Neutrophil (primary cell): ENCODE data around the gene DCTD.

ENCODE experiments used
- H3K27ac ChIP-seq: fragments of 200-600 bp; sonication (generic); 2 replicates; pipeline ENCODE4 v1.5.1; 2016; ENCODE audit warnings: mild to moderate bottlenecking, moderate library complexity
- H3K27me3 ChIP-seq: fragments of 200-600 bp; sonication (generic); 2 replicates; pipeline ENCODE4 v1.6.0; 2016; ENCODE audit warnings: mild to moderate bottlenecking
- H3K36me3 ChIP-seq: fragments of 200-600 bp; sonication (generic); 2 replicates; pipeline ENCODE4 v1.5.1; 2017
- H3K4me1 ChIP-seq, 2 experiments: fragments of 200-600 bp in 1 of 2; sonication (generic) in 1 of 2; 1 replicate in 1 of 2; 2 replicates in 1 of 2; pipeline versions ENCODE4 v1.5.1 to v1.6.1; 2013 to 2016; ENCODE audit warnings: low read depth in 1 of 2, low read length in 1 of 2, mild to moderate bottlenecking in 1 of 2, moderate library complexity in 1 of 2; ENCODE audit not compliant: control insufficient read depth in 1 of 2, insufficient read depth in 1 of 2
- H3K4me3 ChIP-seq, 2 experiments: fragments of 200-600 bp in 1 of 2; sonication (generic) in 1 of 2; 1 replicate in 1 of 2; 2 replicates in 1 of 2; pipeline ENCODE4 v1.5.1; 2013 to 2016; ENCODE audit warnings: low read depth in 1 of 2, low read length in 1 of 2, mild to moderate bottlenecking in 1 of 2, moderate library complexity in 1 of 2
- H3K9me3 ChIP-seq: fragments of 200-600 bp; sonication (generic); 2 replicates; pipeline ENCODE4 v1.5.1; 2016
- TF ChIP-seq, protein P1 (sequence below): fragments of 200-600 bp; sonication (generic); IDR thresholded peaks from 2 replicates; pipeline ENCODE4 v1.5.1; 2016; ENCODE audit warnings: antibody characterized with exemption

DCTD gene

DNA sequence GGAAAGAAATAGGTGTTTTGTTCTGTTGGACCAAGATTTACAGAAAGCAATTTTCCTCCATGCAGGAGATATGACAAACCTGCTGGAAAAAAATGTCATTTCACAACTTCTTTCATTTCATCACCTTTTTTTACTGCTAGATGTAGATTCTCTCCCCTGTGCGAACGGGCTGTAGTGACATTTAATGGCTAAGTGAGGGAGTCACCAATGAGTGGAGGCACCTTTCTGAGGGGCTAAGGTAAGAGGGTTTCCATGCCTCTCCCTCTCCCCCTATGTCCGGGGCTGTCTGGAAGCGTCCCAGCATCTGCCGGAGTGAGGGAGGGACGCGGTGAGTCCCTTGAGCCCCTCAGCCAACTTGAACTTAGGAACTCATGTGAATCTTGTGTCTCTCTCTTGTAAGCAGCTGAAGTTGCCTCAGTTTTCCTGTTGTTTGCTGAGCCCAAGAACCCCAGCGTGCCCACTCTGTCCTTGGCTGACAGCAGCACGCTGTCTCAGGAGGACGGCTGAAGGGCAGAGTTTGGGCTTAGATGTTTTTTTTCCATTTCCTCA lies 42.3 kb downstream of the DCTD start:
- TF ChIP-seq, protein P1, sequence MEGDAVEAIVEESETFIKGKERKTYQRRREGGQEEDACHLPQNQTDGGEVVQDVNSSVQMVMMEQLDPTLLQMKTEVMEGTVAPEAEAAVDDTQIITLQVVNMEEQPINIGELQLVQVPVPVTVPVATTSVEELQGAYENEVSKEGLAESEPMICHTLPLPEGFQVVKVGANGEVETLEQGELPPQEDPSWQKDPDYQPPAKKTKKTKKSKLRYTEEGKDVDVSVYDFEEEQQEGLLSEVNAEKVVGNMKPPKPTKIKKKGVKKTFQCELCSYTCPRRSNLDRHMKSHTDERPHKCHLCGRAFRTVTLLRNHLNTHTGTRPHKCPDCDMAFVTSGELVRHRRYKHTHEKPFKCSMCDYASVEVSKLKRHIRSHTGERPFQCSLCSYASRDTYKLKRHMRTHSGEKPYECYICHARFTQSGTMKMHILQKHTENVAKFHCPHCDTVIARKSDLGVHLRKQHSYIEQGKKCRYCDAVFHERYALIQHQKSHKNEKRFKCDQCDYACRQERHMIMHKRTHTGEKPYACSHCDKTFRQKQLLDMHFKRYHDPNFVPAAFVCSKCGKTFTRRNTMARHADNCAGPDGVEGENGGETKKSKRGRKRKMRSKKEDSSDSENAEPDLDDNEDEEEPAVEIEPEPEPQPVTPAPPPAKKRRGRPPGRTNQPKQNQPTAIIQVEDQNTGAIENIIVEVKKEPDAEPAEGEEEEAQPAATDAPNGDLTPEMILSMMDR: no peak
- Histone ChIP-seq H3K4me1 (no peaks in the 10 kb centered on the region), H3K36me3 (no peaks in the 10 kb centered on the region), H3K4me3 (no peak overlapping the region), H3K27me3 (peaks cover 12% of the 10 kb centered on the region), H3K9me3 (no peaks in the 10 kb centered on the region), H3K27ac (no peak overlapping the region)

DNA sequence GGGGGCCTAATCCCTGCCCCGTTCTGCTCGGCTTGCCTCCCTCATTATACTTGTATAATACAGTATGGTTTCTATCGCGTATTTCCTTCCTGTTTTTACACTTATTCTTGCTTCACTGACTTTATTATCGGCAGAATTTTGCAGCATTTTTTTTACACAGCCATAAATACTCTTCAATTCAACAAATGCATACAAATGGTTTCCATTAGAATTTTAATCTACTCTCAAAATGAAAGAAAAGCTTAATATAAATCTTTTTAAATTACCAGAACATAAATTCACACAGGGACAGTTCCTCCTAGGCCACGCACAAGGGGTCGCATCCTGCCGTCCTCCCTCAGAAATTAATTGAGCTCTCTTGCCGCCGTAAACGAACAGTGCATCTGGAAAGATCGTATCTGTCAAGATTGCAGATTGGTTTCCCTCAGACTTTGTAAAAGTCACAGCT lies 42.9 kb downstream of the DCTD start:
- peaks cover 12% of the 10 kb centered on the region for H3K27me3 ChIP-seq
- no peaks in the 10 kb centered on the region for H3K9me3 ChIP-seq
- no peaks in the 10 kb centered on the region for H3K4me1 ChIP-seq
- H3K36me3 ChIP-seq: no peaks in the 10 kb centered on the region
- no peak overlapping the region for H3K27ac ChIP-seq
- H3K4me3 ChIP-seq: no peak overlapping the region
- TF ChIP-seq, protein P1: no peak

DNA sequence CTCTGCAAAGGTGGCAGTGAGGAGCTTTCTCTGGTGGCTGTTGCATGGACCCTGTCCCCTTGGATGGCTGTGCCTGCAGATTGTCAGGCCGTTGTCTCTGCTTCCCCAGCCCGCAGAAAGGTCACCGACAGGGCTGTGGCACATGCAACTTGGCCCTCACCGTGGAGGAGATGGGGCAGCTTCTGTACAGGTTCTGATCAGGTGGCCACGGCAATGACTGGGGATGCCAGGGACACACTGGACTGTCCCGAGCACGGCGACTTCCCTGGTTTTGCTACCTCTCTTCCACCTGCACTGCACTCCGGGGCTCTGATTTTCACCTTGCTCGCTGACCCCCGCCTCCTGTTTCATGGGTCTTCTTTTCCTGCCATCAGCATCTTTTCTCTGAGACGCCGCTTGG lies 43.5 kb downstream of the DCTD start:
- Histone ChIP-seq H3K4me3 (no peak overlapping the region), H3K36me3 (no peaks in the 10 kb centered on the region), H3K27me3 (peaks cover 12% of the 10 kb centered on the region), H3K9me3 (no peaks in the 10 kb centered on the region), H3K27ac (no peak overlapping the region), H3K4me1 (no peaks in the 10 kb centered on the region)
- TF ChIP-seq, protein P1: no peak

DNA sequence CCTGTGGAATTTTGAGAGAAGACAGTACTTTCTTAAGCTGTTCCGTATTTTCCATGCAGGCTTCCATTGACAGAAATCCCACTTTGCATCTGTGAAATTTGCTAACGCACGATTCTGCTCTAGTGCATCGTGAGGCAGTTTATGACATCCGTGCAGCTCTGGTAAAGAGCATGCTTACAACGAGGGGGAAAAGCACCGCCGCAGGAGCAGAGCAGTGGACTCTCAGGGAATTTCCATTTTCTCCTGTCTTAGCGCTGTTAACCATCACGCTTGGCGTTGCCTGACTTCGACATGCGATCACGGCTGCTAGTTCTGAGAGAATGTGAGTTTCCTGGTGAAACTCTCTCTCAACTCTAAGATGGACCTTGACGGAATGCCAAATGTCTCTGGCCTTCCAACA lies 43.9 kb downstream of the DCTD start:
- TF ChIP-seq, protein P1: no peak
- H3K36me3 ChIP-seq: no peaks in the 10 kb centered on the region
- no peak overlapping the region for H3K4me3 ChIP-seq
- H3K4me1 ChIP-seq: no peaks in the 10 kb centered on the region
- H3K27me3 ChIP-seq: peaks cover 12% of the 10 kb centered on the region
- no peak overlapping the region for H3K27ac ChIP-seq
- H3K9me3 ChIP-seq: no peaks in the 10 kb centered on the region

DNA sequence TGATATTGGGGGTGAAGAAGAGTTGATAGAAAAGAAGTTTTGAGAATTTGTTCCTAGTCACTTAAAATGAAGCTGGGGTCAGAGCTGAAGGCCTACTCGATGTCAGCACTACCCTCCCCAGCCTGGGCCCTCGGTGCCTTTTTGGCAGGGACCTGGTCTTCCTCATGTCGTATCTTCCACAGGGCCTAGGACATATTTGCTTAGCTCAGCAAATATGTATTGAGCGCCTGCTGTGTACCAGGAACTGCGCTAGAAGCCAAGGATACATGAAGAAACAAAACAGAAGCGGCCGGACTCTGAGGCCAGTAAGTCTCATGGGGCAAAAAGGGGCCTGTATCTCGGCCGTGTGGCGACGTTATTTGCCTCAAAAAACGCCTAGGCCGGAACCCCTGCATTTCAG lies 44.3 kb downstream of the DCTD start:
- no peak overlapping the region for H3K4me3 ChIP-seq
- no peaks in the 10 kb centered on the region for H3K4me1 ChIP-seq
- H3K36me3 ChIP-seq: no peaks in the 10 kb centered on the region
- TF ChIP-seq, protein P1: no peak
- peaks cover 12% of the 10 kb centered on the region for H3K27me3 ChIP-seq
- H3K27ac ChIP-seq: no peak overlapping the region
- no peaks in the 10 kb centered on the region for H3K9me3 ChIP-seq

DNA sequence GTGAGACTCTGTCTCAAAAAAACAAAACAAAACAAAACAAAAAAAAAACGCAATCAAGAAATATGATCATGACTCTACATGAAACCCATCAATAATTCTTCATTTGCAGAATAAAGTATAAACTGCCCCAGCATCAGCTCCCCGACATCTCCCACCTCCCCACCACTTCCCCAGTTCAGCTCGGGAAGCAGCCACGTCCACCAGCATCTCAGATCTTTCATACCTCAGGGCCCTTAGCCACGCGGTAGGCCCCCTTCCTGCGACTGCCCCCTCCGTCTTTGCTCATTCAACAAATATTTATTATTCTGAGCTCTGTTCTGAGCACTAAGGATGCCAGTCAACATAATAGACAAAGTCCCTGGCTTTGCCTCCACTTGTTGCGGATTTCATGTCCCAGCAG lies 45.6 kb downstream of the DCTD start:
- H3K36me3 ChIP-seq: no peaks in the 10 kb centered on the region
- no peak overlapping the region for H3K4me3 ChIP-seq
- H3K27ac ChIP-seq: no peak overlapping the region
- TF ChIP-seq, protein P1: no peak
- H3K27me3 ChIP-seq: peaks cover 12% of the 10 kb centered on the region
- no peaks in the 10 kb centered on the region for H3K4me1 ChIP-seq
- no peaks in the 10 kb centered on the region for H3K9me3 ChIP-seq
